Type B pancreatic cell (in vitro differentiated cells): ENCODE data around the gene FMO3. TPM values are rescaled to one million over a fixed set of nuclear protein-coding genes. Genes with fewer than 3 reads are reported as not detected.
A peak's percentile ranks its signal among the peaks of the same experiment; 100 is the strongest.

Source experiments
- DNase-seq: peaks from one replicate; pipeline ENCODE4 v3.0.0; 2021; ENCODE audit warnings: mixed read lengths; ENCODE audit not compliant: unreplicated experiment; ENCODE audit errors: extremely low spot score
- H3K27ac Mint-ChIP-seq: 2 replicates; pipeline ENCODE4 v1.8.0; 2021; ENCODE audit warnings: mild to moderate bottlenecking, mixed read lengths
- H3K27me3 Mint-ChIP-seq: 2 replicates; pipeline ENCODE4 v1.8.0; 2021; ENCODE audit warnings: mixed read lengths
- H3K36me3 Mint-ChIP-seq: 2 replicates; pipeline ENCODE4 v1.8.0; 2021; ENCODE audit warnings: mixed read lengths
- H3K4me1 Mint-ChIP-seq: one replicate; pipeline ENCODE4 v1.8.0; 2021; ENCODE audit warnings: mixed read lengths; ENCODE audit not compliant: unreplicated experiment
- H3K4me3 Mint-ChIP-seq: 2 replicates; pipeline ENCODE4 v1.8.0; 2021; ENCODE audit warnings: mild to moderate bottlenecking, mixed read lengths
- H3K9me3 Mint-ChIP-seq: 2 replicates; pipeline ENCODE4 v1.8.0; 2021; ENCODE audit warnings: mixed read lengths
- CTCF ChIP-seq: fragments of 200-600 bp; sonication (generic); conservative IDR thresholded peaks from 2 replicates; pipeline ENCODE4 v1.5.0; 2021; ENCODE audit warnings: antibody characterized with exemption, mild to moderate bottlenecking
- total RNA-seq: library from RNA; stranded (reverse); gene quantifications from 2 replicates; pipeline ENCODE4 v1.2.1, GENCODE V29; 2021; ENCODE audit warnings: low replicate concordance

Gene FMO3
- total RNA-seq, 1 donor from 2014 or later: 0.56 TPM

- Mint-ChIP-seq H3K9me3 (no peaks in the 10 kb centered on the region), H3K4me3 (no peak overlapping the region), H3K4me1 (no peaks in the 10 kb centered on the region), H3K27me3 (peaks cover 4% of the 10 kb centered on the region), H3K36me3 (no peaks in the 10 kb centered on the region), H3K27ac (no peak overlapping the region)
- TF ChIP-seq CTCF: no peak
- DNase-seq: no peak
These were observed 27.8 kb upstream of the FMO3 start for GRCh38 chr1:171062902-171063301.

GRCh38 chr1:171075041-171075440 is 15.7 kb upstream of the FMO3 start:
- TF ChIP-seq CTCF: no peak
- H3K36me3 Mint-ChIP-seq: no peaks in the 10 kb centered on the region
- H3K4me3 Mint-ChIP-seq: no peak overlapping the region
- H3K27ac Mint-ChIP-seq: no peak overlapping the region
- H3K4me1 Mint-ChIP-seq: no peaks in the 10 kb centered on the region
- H3K27me3 Mint-ChIP-seq: no peaks in the 10 kb centered on the region
- H3K9me3 Mint-ChIP-seq: no peaks in the 10 kb centered on the region
- no peak for DNase-seq

GRCh38 chr1:171081314-171081753 is 9.4 kb upstream of the FMO3 start:
- H3K36me3 Mint-ChIP-seq: no peaks in the 10 kb centered on the region
- H3K9me3 Mint-ChIP-seq: no peaks in the 10 kb centered on the region
- H3K27ac Mint-ChIP-seq: no peak overlapping the region
- H3K4me1 Mint-ChIP-seq: peaks cover 6% of the 10 kb centered on the region
- TF ChIP-seq CTCF: peak; percentile 66
- peaks cover 3% of the 10 kb centered on the region for H3K27me3 Mint-ChIP-seq
- DNase-seq: no peak
- no peak overlapping the region for H3K4me3 Mint-ChIP-seq

- DNase-seq: no peak
- TF ChIP-seq CTCF: no peak
- peaks cover 3% of the 10 kb centered on the region for H3K27me3 Mint-ChIP-seq
- H3K27ac Mint-ChIP-seq: no peak overlapping the region
- peaks cover 6% of the 10 kb centered on the region for H3K4me1 Mint-ChIP-seq
- no peaks in the 10 kb centered on the region for H3K36me3 Mint-ChIP-seq
- no peaks in the 10 kb centered on the region for H3K9me3 Mint-ChIP-seq
- no peak overlapping the region for H3K4me3 Mint-ChIP-seq
These were observed 8.9 kb upstream of the FMO3 start for GRCh38 chr1:171081763-171082201.

- no peaks in the 10 kb centered on the region for H3K9me3 Mint-ChIP-seq
- H3K36me3 Mint-ChIP-seq: no peaks in the 10 kb centered on the region
- H3K27me3 Mint-ChIP-seq: peaks cover 5% of the 10 kb centered on the region
- no peak for DNase-seq
- peaks cover 6% of the 10 kb centered on the region for H3K4me1 Mint-ChIP-seq
- TF ChIP-seq CTCF: no peak
- no peak overlapping the region for H3K4me3 Mint-ChIP-seq
- no peak overlapping the region for H3K27ac Mint-ChIP-seq
These were observed 8.1 kb upstream of the FMO3 start for GRCh38 chr1:171082606-171083005.

GRCh38 chr1:171083222-171083621 is 7.5 kb upstream of the FMO3 start:
- Mint-ChIP-seq H3K4me1 (peaks cover 6% of the 10 kb centered on the region), H3K36me3 (no peaks in the 10 kb centered on the region), H3K27me3 (peaks cover 5% of the 10 kb centered on the region), H3K9me3 (no peaks in the 10 kb centered on the region), H3K4me3 (no peak overlapping the region), H3K27ac (no peak overlapping the region)
- no peak for DNase-seq
- no peak for TF ChIP-seq CTCF
